ENCODE results near the gene ROCK2.
"Not testable (repeated sequence)": the region's sequence is repeated elsewhere in the genome, so short reads cannot be mapped to it uniquely, and the experiment has no call there.

The ROCK2 gene

DNA sequence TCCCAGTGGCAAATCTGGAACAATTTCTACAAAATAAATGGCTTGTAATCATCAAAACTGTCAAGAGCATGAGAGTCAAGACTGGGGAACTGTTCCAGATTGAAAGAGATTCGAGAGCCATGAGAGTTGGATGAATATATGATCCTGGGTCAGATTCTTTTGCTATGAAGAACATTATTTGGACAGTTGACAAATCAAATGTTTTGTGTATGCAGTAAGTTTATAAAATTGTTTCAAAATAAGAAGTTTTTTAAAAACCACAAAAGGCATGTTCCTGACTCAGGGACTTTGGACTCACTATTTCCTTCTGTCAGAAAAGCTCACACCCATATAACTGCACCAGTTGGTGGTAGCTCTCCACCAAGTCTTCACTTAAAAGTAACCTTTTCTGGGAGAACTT is 38.5 kb downstream of the ROCK2 start:
- DNase-seq, result no peak

- no peak for DNase-seq
These were observed 39.1 kb downstream of the ROCK2 start for GRCh38 chr2:11305338-11305737.

- DNase-seq, result no peak
These were observed 40.0 kb downstream of the ROCK2 start for GRCh38 chr2:11304476-11304875.

DNA sequence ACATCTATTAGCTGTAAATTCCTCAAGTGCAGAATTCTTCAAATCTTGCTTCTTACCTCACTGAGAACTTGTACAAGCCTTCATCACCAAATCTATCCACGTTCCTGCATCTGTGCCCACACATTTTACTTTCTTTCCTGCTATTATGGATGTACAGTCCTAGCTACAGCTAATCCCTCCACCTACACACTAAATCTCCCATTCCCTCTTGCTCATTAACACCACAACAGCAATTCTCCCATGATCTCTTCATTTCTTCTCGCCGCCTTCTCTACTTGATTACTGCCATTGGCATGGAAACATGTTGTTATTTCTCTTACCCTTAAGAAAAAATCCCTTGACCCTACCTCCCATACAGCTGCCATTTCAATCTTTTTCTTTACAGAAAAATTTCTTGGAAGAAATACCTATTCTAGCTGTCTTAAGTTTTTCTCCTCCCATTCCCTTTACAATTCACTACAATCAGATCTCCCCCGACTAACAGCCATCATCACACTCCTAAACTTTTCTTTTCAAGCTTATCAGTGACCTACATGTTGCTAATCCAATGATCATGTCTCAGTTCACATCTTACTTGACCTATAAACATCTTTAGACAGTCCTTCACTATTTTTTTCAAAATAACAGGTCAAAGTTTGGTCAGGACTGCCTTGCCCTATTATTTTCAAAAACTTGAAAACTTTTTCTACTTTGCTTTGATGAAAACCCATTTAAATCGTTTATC is 41.0 kb downstream of the ROCK2 start:
- DNase-seq, result no peak

- DNase-seq, result no peak
These were observed 45.0 kb downstream of the ROCK2 start for GRCh38 chr2:11299439-11299838.

DNA sequence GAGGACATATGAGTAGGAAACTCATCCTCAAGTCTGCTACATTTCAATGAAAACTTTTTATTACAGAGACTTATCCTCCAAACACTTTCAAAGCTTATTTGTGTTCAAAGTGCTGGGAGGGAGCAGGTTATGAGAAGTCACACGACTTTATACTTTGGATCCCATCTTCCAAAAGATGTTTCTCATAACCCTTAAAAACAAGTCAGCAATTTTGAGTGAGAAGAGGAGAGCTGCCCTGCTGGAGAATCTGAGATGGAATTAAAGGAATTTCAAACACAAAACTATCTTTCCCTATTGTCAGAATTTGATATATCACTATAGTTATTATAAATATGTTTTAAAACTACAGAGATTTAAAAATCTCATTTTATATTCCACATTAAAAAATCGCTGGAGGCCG is 45.8 kb downstream of the ROCK2 start:
- no peak for DNase-seq

GRCh38 chr2:11296401-11296800 is 48.0 kb downstream of the ROCK2 start:
- DNase-seq, result no peak

- no peak for DNase-seq
These were observed 51.8 kb downstream of the ROCK2 start for GRCh38 chr2:11292464-11293255.

DNA sequence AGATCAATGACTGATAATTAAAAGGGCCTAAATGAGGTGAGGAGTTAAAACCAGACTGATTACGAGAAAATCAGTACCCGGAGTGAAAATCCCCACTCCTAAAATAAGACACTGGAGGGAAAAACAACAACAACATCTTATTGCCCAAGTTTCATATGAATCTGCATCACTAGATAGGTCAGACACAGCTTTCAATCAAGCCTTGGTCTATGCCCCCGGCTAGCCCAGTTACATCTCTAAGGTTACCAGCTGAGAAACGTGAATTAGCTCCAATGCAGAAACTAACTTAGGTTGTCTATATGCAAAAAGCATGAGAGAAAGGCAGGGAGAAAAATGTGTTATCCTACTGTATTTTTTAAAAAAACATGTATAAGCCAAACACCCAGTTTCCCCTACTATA is 53.7 kb downstream of the ROCK2 start:
- no peak for DNase-seq

DNA sequence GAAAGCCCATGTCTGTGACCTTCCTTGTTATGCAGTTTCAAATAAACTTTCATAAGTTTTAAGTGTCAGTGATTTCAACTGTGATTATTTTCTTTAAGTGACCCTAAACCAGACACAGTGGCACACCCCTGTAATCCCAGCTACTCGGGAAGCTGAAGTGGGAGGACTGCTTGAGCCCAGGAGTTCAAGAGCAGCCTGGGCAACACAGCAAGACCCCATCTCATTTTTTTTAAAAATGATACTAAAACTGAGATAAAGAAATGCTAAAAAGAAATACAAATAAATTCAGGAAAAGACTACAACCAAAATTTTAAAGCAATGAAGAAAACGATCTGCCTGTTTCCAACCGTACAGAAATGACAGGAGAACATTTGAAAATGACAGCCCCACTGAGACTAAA is 54.2 kb downstream of the ROCK2 start:
- no peak for DNase-seq

DNA sequence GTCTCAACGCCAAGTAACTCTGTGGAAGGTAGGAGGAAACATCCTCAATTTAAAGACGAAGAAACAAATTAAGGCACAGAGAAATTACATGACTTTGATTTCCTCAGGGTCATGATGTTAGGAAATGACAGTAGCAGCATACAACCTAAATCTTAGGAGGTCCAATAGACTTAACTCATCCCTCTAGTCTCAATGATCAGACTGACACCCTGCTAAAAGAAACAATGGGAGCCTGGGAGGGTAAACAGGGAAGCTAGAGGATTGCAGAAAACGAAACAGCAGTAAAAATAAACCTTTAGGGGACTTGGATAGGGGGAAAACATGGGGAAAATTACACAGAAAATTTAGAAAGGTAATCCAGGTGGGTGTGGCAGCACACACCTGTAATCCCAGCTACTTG is 56.0 kb downstream of the ROCK2 start:
- DNase-seq, result no peak

- DNase-seq, result no peak
These were observed 57.7 kb downstream of the ROCK2 start for GRCh38 chr2:11286749-11287148.

GRCh38 chr2:11286323-11286722 is 58.1 kb downstream of the ROCK2 start:
- DNase-seq, result no peak

DNA sequence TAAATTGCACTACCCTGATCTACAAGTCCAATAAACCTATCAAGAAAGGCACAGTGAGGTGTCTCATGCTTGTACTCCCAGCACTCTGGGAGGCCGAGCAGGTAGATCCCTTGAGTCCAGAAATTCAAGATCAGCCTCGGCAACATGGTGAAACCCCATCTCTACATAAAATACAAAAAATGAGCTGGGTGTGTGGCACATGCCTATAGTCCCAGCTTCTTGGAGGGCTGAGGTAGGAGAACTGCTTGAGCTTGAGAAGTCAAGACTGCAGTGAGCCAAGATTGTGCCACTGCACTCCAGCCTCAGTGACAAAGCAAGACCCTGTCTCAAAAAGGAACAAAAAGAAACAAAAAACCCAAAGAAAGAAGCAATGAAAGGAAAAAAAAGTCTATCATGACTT is 58.9 kb downstream of the ROCK2 start:
- no peak for DNase-seq

DNA sequence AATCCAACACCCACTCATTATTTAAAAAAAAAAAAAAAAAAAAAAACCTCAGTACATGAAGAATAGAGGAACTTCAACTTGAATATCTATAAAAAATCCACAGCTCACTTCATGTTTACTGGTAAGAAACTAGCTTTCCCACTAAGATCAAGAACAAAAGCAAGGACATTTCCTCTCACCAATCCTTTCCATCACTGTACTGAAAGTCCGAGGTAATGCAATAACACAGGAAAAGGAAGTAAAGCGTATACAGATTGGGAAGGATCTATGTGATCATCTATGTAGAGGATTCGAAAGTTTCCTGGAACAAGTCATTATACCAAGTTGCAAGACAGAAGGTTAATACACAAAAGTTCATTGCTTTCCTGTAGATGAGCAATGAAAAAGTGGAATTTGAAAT is 63.2 kb downstream of the ROCK2 start:
- no peak for DNase-seq

DNA sequence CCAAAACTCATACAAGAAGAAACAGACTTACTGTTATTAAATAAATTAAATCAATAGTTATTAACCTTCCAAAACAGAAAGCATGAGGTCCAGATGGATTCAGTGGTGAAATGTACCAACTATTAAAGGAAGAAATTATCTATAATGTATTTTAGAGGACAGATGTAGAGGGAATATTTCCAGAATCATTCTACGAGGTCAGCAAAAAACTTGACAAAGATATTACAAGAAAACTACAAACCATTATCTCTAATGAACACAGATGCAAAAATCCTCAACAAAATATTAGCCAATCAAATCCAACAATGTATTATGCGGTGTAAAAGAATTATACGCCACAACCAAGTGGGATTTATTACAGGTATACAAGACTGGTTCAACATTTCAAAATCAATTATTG is 63.7 kb downstream of the ROCK2 start:
- DNase-seq, result no peak

DNA sequence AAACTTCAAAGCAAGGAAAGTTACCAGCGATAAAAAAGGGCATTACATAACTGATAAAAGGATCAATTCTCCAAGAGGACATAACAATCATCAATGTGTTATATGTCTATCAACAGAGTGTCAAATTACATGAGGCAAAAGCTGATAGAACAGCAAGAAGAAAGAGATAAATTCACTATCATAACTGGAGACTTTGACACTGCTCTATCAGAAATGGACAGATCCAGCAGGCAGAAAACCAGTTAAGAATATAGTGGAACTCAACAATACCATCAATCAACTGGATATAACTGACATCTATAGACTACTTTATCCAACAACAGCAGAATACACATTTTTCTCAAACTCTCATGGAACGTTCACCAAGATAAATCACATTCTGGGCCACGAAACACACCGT is 65.0 kb downstream of the ROCK2 start:
- no peak for DNase-seq

- DNase-seq, result no peak
These were observed 66.2 kb downstream of the ROCK2 start for GRCh38 chr2:11278219-11278618.

DNA sequence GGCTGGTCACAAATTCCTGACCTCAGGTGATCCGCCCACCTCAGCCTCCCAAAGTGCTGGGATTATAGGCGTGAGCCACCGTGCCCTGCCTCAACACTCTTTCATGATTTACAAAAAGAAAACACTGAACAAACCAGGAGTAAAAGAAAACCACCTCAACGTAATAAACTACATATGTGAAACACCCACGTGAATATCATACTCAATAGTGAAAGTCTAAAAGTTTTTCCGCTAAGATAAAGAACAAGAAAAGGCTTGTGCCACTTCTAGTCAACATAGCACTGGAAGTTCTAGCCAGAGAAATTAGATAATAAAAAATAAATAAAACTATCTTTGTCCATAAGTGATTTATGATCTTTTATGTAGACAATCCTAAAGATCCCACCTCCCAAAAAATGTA is 68.5 kb downstream of the ROCK2 start:
- no peak for DNase-seq

DNA sequence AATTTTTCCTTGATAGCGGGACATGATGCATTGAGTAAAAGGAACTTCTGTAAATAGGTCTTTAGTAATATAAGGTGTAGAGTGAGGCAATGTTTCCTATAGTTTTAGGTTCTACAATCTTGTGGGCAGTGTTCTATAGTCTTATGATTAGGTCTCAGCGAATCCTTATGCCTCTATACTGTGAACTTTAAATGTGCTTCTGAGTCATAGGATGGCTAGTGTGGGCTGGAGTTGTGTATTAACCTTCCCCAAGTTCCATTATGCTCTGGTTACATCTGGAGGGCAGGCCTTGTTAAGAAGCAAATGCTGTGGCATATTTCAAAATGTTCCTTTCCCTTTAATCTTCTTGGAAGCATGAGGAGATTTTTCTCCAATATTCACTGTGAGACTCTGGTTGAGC is 73.5 kb downstream of the ROCK2 start:
- no peak for DNase-seq

DNA sequence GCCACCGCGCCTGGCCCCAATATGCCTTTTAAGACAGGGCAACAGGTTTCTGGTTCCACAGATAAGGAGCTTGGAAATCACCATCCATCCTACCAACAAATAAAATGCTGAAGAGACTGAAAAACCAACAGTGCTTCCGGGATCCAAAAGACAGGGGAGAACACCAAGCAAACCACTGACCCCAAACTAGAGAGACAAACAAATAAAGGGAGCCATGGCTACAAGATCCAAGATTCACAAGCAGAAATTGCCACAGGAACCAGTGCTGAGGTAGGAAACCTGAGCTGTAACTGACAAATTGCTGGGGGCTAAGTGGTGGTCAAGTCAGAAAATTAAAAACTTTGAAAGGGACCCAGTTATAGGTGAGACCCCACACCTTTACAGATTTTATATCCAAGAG is 76.5 kb downstream of the ROCK2 start:
- no peak for DNase-seq

GRCh38 chr2:11264818-11265217 is 79.6 kb downstream of the ROCK2 start:
- no peak for DNase-seq

- no peak for DNase-seq
These were observed 80.4 kb downstream of the ROCK2 start for GRCh38 chr2:11264007-11264406.

GRCh38 chr2:11263177-11263576 is 81.3 kb downstream of the ROCK2 start:
- DNase-seq, result no peak

- DNase-seq, result not testable (repeated sequence)
These were observed 82.0 kb downstream of the ROCK2 start for GRCh38 chr2:11262438-11262837.

Measured in stimulated activated naive CD4-positive, alpha-beta T cell treated with Interleukin-2 at 50 U/mL for 16 hours (primary cell).